Measurements from ENCODE around the gene KLHL29.

KLHL29 gene

DNA sequence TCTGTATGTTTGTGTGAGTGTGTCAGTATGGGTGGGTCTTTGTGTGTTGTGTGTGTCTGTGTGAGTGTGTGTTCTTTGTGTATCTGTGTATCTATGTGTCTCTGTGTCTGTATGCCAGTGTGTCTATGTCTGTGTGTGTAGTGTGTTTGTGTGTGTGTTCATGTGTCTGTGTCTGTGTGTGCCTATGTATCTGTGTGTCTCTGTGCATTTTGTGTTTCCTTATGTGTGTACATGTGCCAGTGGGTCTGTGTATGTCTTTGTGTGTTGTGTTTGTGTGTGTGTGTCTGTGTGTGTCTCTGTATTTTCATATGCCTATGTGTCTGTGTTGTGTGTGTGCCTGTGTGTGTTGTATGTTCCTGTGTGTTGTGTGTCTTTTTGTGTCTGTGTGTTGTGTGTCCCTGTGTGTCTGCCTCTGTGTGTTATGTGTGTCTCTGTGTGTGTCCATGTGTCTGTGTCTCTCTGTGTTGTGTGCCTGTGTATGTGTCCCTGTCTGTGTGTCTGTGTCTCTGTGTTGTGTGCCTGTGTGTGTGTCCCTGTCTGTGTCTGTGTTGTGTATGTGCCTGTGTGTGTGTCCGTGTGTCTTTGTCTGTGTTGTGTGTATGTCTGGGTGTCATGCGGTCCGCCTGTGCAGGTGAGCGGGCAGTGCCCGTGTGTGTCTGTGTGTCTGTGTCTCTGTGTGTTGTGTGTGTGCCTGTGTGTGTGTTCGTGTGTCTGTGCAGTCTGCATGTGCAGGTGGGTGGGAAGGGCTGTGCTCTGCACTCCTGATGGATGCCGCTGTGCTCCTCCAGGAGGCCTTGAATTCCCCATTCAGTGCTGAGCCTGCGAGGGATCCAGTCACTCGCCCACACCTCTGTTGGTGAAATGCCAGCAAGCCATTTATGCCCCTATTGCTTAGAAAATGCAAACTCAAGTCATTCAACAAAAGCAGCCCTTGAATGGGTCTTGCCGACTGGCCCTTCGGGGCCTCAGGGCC lies 37.4 kb downstream of the KLHL29 start:
- no peak for DNase-seq (ENCODE audit: low read depth)

DNA sequence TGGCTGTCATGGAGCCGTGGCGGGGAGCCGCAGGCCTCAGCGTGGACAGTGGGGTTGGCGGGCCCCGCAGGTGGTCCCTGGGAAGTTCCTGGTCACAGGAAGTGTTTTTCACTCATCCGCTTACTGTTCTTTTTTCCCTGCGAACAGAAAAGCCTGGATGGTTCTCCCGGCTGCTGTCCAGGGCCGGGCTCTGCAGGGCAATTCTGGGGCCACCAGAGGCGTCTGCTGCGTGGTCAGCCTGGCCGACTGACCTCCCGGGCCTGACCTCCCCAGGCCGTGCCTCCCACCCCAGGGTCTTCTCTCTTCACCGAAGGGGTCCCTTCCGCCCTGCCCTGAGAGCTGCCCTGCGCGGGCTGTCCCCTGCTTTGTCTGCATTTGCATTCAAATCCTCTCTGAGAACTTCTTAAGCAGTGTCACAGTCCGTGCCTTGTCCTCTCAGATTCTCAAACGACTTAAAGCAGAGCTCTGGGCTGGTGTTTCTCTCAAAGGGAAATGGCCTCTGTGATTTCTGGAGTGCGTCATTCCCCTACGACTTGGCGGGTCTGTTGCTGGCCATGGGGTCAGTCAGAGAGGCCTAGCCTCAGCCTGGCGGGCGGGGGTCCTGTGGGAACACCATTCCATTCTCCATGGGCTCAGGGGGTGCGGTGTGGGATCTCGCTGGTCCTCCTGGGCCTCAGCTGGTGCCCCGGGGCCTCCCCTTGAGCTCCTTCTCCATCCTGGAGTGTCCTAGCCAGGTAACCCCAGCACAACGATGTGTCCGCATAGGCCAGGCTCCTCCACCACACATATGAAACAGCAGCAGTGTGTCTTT lies 38.3 kb downstream of the KLHL29 start:
- DNase-seq (ENCODE audit: low read depth) = no peak

GRCh38 chr2:23423873-23424680 lies 39.1 kb downstream of the KLHL29 start:
- DNase-seq (ENCODE audit: low read depth) = no peak

- DNase-seq (ENCODE audit: low read depth) = no peak
Measured at GRCh38 chr2:23425338-23425871, 40.4 kb downstream of the KLHL29 start.

DNA sequence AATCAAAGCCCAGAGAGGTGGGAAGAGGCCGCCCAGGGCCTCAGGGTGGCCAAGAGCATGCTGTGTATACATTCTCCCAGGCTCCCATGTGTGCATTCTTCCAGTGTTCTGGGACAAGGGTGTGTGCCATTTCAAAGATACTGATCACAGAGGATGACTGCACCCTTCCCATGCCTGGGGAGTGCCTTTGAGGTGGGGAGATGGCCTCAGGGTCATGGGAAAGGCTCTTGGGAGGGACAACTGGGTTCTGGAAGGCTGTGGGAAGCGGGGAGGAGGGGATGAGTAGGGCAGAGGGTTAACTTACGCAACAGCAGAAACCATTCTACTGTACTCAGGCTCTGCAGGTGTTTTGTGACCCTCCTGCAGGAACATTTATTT lies 40.9 kb downstream of the KLHL29 start:
- DNase-seq (ENCODE audit: low read depth) = peak; percentile 40

DNA sequence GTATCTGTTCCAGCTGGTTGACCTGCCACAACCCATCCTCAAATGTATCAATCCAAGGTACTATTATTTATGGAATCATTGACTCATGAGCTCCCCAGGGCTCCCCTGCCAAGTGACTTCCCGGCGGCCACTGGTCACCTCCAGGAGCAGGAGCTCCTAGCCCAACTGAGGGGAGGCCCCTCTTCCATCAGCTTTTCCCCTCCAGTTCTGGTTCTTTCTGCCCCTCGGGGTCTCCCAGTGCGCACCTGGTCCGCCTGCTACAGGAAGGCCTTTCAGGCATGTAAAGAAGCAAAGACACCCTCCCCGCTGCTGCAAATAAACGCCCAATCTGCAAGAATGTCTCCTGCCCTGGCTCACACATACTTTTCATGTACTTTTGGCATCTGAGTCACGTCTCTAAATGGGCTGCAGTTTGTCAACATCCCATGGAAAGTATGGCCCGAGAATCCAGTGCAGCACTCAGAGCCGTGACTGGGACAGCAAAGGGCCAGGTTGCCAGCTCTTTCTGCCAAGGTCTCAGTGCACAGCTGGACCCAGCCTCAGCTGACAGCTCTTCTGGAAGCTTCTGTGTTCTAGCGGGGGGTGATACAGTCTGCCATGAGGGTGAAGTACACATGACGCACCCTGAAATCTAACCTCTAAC lies 41.4 kb downstream of the KLHL29 start:
- peak; percentile 66 for DNase-seq (ENCODE audit: low read depth)

DNA sequence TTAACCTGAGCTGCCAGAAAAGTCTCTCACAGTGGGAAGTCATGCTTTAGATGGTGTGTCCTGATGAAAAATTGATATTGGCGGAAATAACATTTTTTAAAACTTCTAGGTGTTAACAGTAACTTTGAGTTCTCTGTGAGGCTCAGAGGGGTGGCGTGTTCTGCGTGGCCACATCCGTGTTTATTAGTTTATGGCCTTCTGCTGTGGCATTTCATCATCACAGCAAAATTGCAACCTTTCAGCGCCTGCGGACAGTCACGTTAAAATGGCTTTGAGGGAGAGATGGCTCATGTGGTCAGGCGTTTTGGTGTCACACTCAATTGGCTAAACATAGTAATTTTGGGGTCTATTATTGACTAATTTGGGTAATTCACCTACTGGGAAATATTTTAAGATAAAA lies 42.4 kb downstream of the KLHL29 start:
- no peak for DNase-seq (ENCODE audit: low read depth)

DNA sequence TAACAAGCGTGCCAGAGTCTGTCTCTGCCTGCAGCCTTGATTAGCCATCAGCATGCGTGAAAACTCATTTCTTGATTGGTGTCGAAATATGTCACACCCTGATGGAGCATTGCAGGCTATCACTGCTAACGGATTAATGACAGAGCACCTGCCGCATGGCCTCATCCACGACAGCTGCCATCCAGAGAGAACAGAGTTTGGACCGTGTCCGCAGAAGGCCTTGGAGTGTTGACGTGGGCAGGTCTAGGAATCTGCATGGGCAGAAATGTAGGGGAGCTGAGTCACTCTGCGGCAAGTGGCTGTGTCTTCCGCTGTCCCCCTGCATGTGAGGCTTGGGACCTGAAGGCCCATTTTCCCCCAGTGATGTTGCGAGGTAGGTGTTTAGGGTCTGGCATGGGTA lies 43.0 kb downstream of the KLHL29 start:
- no peak for DNase-seq (ENCODE audit: low read depth)

GRCh38 chr2:23429036-23429435 lies 44.1 kb downstream of the KLHL29 start:
- no peak for DNase-seq (ENCODE audit: low read depth)

DNA sequence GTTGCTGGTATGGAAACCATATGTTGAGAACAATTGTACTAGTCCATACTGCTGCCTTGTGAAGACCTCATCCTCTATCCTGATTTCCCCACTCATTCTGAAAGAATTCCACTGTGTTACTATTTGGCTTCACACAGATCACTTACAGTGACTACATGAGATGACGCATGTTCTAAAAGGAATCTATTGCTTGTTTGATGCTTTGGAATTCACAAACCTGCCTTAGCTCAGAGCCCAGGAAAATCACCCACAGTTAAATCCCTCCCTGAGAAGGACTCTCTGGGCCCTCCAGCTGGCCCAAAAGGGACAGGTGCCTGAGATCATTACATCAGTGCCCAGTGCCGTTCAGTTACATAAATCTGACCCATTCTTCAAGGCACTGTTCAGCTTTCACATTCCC lies 45.3 kb downstream of the KLHL29 start:
- DNase-seq (ENCODE audit: low read depth) = peak; percentile 87

DNA sequence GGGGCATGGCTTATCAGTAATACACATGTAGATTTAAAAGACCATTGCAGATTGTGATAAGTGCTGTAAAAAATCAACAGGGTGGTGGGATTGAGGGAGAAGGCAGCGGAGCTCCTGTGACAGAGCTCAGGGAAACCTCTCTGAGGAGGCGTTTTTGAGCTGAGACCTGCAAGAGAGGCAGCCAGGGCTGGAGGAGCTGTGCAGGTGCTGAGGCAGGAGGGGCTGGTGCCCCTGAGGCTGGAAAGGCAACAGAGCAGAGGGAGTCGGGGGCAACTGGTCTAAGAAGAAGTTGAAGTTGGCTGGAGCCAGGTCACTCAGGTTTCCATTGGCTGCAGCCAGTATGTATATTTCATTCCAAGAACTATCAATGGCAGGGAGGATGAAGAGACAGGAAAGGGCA lies 47.6 kb downstream of the KLHL29 start:
- DNase-seq (ENCODE audit: low read depth) = no peak

DNA sequence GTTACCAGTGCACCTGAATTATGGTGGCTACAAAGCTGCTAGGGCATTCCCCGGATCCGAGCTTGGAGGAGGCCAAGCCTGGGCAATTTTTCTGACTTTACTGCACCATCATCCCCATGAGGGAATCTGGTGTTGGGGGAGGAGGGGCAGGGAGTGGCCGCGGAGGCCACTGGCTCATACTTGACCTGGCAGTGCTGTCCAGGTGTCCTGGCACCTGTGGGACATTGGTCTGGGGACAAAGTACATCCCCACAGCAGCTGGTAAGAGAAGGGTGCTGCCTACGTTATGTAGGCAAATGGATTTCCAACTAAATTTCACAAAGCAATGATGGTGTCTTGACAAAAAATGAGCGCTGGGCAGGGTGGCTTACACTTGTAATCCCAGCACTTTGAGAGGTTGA lies 48.3 kb downstream of the KLHL29 start:
- no peak for DNase-seq (ENCODE audit: low read depth)

DNA sequence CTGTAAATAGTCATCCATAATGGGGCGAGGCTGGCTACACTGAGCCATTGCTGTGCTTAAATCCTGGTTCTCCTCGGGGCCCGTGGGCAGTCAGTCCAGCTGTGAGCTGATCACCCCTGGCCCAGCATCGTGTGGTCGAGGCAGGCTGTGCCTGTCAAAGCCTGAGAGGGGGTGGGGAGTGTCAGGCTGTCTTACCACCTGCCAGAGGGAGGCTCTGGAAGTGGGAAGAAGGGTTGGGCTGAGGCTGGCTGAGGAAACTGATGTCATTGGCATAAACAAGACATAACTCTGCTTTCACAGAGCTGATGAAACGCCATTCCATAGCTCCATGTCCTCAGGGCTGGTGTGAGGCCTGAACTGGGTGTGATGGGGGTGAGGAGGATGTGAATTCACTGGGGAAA lies 49.7 kb downstream of the KLHL29 start:
- peak; percentile 47 for DNase-seq (ENCODE audit: low read depth)

GRCh38 chr2:23435250-23436035 lies 50.5 kb downstream of the KLHL29 start:
- no peak for DNase-seq (ENCODE audit: low read depth)

GRCh38 chr2:23436346-23437098 lies 51.5 kb downstream of the KLHL29 start:
- DNase-seq (ENCODE audit: low read depth) = peak; percentile 58

DNA sequence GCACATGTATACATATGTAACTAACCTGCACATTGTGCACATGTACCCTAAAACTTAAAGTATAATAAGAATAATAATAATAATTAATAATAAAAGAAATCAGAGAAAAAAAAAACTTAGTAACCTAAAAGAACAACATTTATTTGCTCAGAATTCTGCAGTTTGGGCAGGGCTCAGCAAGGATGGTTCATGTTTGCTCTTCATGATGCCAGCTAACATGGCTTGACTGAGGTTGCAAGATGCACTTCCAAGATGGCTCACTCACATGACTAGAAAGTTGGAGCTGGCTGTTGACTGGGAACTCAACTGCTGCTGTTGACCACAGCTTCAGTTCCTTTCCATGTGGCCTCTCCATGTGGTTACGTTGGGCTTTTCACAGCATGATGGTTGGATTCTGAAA lies 56.4 kb downstream of the KLHL29 start:
- no peak for DNase-seq (ENCODE audit: low read depth)

GRCh38 chr2:23445450-23445868 lies 60.5 kb downstream of the KLHL29 start:
- DNase-seq (ENCODE audit: low read depth) = peak; percentile 77

DNA sequence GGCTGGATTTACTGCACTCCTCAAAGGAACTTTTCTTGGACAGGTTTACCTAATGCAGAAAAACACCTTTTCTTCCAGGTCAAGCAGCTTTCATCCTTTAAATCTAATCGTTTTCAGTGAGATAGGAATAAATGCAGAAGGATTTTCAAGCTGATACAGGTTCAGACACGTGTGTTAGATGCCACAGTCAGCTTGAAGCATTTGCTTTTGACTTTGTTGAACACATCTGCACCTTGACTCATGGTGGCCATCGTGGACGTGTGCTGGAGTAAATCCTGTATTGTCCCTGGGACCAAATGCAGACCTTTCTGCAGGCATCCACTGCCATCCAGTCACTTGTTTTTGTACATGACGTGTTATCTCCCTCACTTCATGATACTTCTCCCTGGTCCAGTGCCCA lies 61.9 kb downstream of the KLHL29 start:
- DNase-seq (ENCODE audit: low read depth) = no peak

- DNase-seq (ENCODE audit: low read depth) = no peak
Measured at GRCh38 chr2:23447405-23447804, 62.4 kb downstream of the KLHL29 start.

DNA sequence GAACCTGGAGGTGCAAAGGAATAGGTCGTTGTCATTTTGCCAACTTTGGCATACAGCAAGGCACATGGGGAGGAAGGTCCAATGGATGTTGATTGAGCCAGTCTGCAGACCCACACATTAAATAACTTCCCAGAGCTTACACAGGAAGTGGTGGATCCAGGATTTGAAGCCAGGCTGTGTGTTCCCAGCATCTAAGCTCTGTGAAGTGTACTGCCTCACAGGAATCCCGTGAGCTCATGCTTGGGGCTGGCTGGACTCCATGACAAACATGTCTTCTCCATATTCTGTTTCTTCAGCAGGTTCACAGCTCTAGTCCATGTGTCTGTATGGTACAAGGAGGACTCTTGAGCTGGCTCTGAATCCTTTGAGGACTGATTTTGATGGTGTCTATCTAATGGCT lies 63.9 kb downstream of the KLHL29 start:
- no peak for DNase-seq (ENCODE audit: low read depth)
